Activated naive CD8-positive, alpha-beta T cell (primary cell): ENCODE measurements around the gene FAM240B.

Experiments
- H3K27ac Mint-ChIP-seq: one replicate; pipeline ENCODE4 v1.8.0; 2021; ENCODE audit warnings: mixed read lengths
- H3K27me3 Mint-ChIP-seq: one replicate; pipeline ENCODE4 v1.8.0; 2021; ENCODE audit warnings: mixed read lengths
- H3K36me3 Mint-ChIP-seq: one replicate; pipeline ENCODE4 v1.8.0; 2021; ENCODE audit warnings: mixed read lengths
- H3K4me1 Mint-ChIP-seq: one replicate; pipeline ENCODE4 v1.8.0; 2021; ENCODE audit warnings: low read depth, mixed read lengths
- H3K4me3 Mint-ChIP-seq: one replicate; pipeline ENCODE4 v1.8.0; 2021; ENCODE audit warnings: mild to moderate bottlenecking, mixed read lengths
- H3K9me3 Mint-ChIP-seq: one replicate; pipeline ENCODE4 v1.8.0; 2021; ENCODE audit warnings: low read depth, mixed read lengths

The FAM240B gene

GRCh38 chr9:38720083-38720745, at the start of gene FAM240B:
Gene FAM240B, minus strand, starts transcription at chr9:38720133. Its CDS starts 16,134 bp downstream, at chr9:38703999.
- H3K4me3 Mint-ChIP-seq, result no peak within 1 kb of the TSS
- H3K9me3 Mint-ChIP-seq, result no peaks in the 10 kb centered on the region
- peaks cover 1% of the 10 kb centered on the region for H3K27me3 Mint-ChIP-seq
- no peak within 1 kb of the TSS for H3K27ac Mint-ChIP-seq
- no peaks in the 10 kb centered on the region for H3K4me1 Mint-ChIP-seq
- H3K36me3 Mint-ChIP-seq, result no peaks in the 10 kb centered on the region

- Mint-ChIP-seq H3K27me3 (peaks cover 14% of the 10 kb centered on the region), H3K9me3 (peaks cover 8% of the 10 kb centered on the region), H3K36me3 (peaks cover 2% of the 10 kb centered on the region), H3K27ac (no peak overlapping the region), H3K4me3 (no peak overlapping the region), H3K4me1 (no peaks in the 10 kb centered on the region)
These were observed 48.4 kb upstream of the FAM240B start for GRCh38 chr9:38768351-38768761.

- H3K9me3 Mint-ChIP-seq, result peaks cover 3% of the 10 kb centered on the region
- peaks cover 19% of the 10 kb centered on the region for H3K27me3 Mint-ChIP-seq
- H3K27ac Mint-ChIP-seq, result no peak overlapping the region
- H3K4me1 Mint-ChIP-seq, result no peaks in the 10 kb centered on the region
- H3K4me3 Mint-ChIP-seq, result no peak overlapping the region
- H3K36me3 Mint-ChIP-seq, result peaks cover 2% of the 10 kb centered on the region
These were observed 45.2 kb upstream of the FAM240B start for GRCh38 chr9:38765101-38765500.

- H3K36me3 Mint-ChIP-seq, result no peaks in the 10 kb centered on the region
These were observed 42.1 kb upstream of the FAM240B start for GRCh38 chr9:38761999-38762398.

GRCh38 chr9:38761339-38761738, 41.4 kb upstream of the FAM240B start:
- no peak overlapping the region for H3K27ac Mint-ChIP-seq

More at GRCh38 chr9:38761999-38762398, 42.1 kb upstream of the FAM240B start:
- Mint-ChIP-seq H3K9me3 (no peaks in the 10 kb centered on the region), H3K4me1 (no peaks in the 10 kb centered on the region), H3K4me3 (no peak overlapping the region), H3K27me3 (peaks cover 20% of the 10 kb centered on the region), H3K27ac (no peak overlapping the region)

GRCh38 chr9:38756702-38757101, 36.8 kb upstream of the FAM240B start:
- no peak overlapping the region for H3K4me3 Mint-ChIP-seq
- H3K27me3 Mint-ChIP-seq, result peaks cover 10% of the 10 kb centered on the region
- H3K9me3 Mint-ChIP-seq, result no peaks in the 10 kb centered on the region
- H3K36me3 Mint-ChIP-seq, result no peaks in the 10 kb centered on the region
- no peaks in the 10 kb centered on the region for H3K4me1 Mint-ChIP-seq
- no peak overlapping the region for H3K27ac Mint-ChIP-seq

More at GRCh38 chr9:38761339-38761738, 41.4 kb upstream of the FAM240B start:
- Mint-ChIP-seq H3K27me3 (peaks cover 20% of the 10 kb centered on the region), H3K4me1 (no peaks in the 10 kb centered on the region), H3K9me3 (no peaks in the 10 kb centered on the region), H3K4me3 (no peak overlapping the region), H3K36me3 (no peaks in the 10 kb centered on the region)

- Mint-ChIP-seq H3K27me3 (peaks cover 6% of the 10 kb centered on the region), H3K27ac (no peak overlapping the region), H3K36me3 (no peaks in the 10 kb centered on the region), H3K9me3 (no peaks in the 10 kb centered on the region), H3K4me3 (no peak overlapping the region), H3K4me1 (no peaks in the 10 kb centered on the region)
These were observed 28.0 kb upstream of the FAM240B start for GRCh38 chr9:38747941-38748340.

GRCh38 chr9:38747067-38747466, 27.1 kb upstream of the FAM240B start:
- Mint-ChIP-seq H3K27ac (no peak overlapping the region), H3K4me1 (no peaks in the 10 kb centered on the region), H3K9me3 (no peaks in the 10 kb centered on the region), H3K27me3 (peaks cover 10% of the 10 kb centered on the region), H3K36me3 (no peaks in the 10 kb centered on the region), H3K4me3 (no peak overlapping the region)

- no peak overlapping the region for H3K4me3 Mint-ChIP-seq
- H3K27ac Mint-ChIP-seq, result no peak overlapping the region
- no peaks in the 10 kb centered on the region for H3K4me1 Mint-ChIP-seq
- peaks cover 10% of the 10 kb centered on the region for H3K27me3 Mint-ChIP-seq
- no peaks in the 10 kb centered on the region for H3K9me3 Mint-ChIP-seq
- no peaks in the 10 kb centered on the region for H3K36me3 Mint-ChIP-seq
These were observed 26.4 kb upstream of the FAM240B start for GRCh38 chr9:38746303-38746702.

GRCh38 chr9:38744484-38744883, 24.6 kb upstream of the FAM240B start:
- H3K27ac Mint-ChIP-seq, result no peak overlapping the region
- no peak overlapping the region for H3K4me3 Mint-ChIP-seq
- H3K4me1 Mint-ChIP-seq, result no peaks in the 10 kb centered on the region
- no peaks in the 10 kb centered on the region for H3K9me3 Mint-ChIP-seq
- H3K27me3 Mint-ChIP-seq, result peaks cover 14% of the 10 kb centered on the region
- no peaks in the 10 kb centered on the region for H3K36me3 Mint-ChIP-seq

- Mint-ChIP-seq H3K4me1 (no peaks in the 10 kb centered on the region), H3K36me3 (no peaks in the 10 kb centered on the region), H3K27ac (no peak overlapping the region), H3K27me3 (peaks cover 15% of the 10 kb centered on the region), H3K9me3 (no peaks in the 10 kb centered on the region), H3K4me3 (no peak overlapping the region)
These were observed 17.3 kb upstream of the FAM240B start for GRCh38 chr9:38737246-38737645.

GRCh38 chr9:38734831-38735230, 14.9 kb upstream of the FAM240B start:
- Mint-ChIP-seq H3K4me1 (no peaks in the 10 kb centered on the region), H3K27me3 (peaks cover 14% of the 10 kb centered on the region), H3K9me3 (no peaks in the 10 kb centered on the region), H3K36me3 (no peaks in the 10 kb centered on the region), H3K27ac (no peak overlapping the region), H3K4me3 (no peak overlapping the region)

- H3K9me3 Mint-ChIP-seq, result no peaks in the 10 kb centered on the region
- H3K27ac Mint-ChIP-seq, result no peak overlapping the region
- no peaks in the 10 kb centered on the region for H3K36me3 Mint-ChIP-seq
- H3K4me3 Mint-ChIP-seq, result no peak overlapping the region
- peaks cover 11% of the 10 kb centered on the region for H3K27me3 Mint-ChIP-seq
- H3K4me1 Mint-ChIP-seq, result no peaks in the 10 kb centered on the region
These were observed 13.6 kb upstream of the FAM240B start for GRCh38 chr9:38733503-38733902.

GRCh38 chr9:38732885-38733284, 13.0 kb upstream of the FAM240B start:
- H3K36me3 Mint-ChIP-seq, result no peaks in the 10 kb centered on the region
- no peaks in the 10 kb centered on the region for H3K4me1 Mint-ChIP-seq
- H3K9me3 Mint-ChIP-seq, result no peaks in the 10 kb centered on the region
- H3K27me3 Mint-ChIP-seq, result peaks cover 7% of the 10 kb centered on the region
- H3K4me3 Mint-ChIP-seq, result no peak overlapping the region
- no peak overlapping the region for H3K27ac Mint-ChIP-seq

- Mint-ChIP-seq H3K4me3 (no peak overlapping the region), H3K27me3 (peaks cover 5% of the 10 kb centered on the region), H3K9me3 (no peaks in the 10 kb centered on the region), H3K36me3 (no peaks in the 10 kb centered on the region), H3K4me1 (no peaks in the 10 kb centered on the region), H3K27ac (no peak overlapping the region)
These were observed 7.6 kb upstream of the FAM240B start for GRCh38 chr9:38727497-38728001.

- H3K9me3 Mint-ChIP-seq, result no peaks in the 10 kb centered on the region
- peaks cover 5% of the 10 kb centered on the region for H3K27me3 Mint-ChIP-seq
- no peak overlapping the region for H3K27ac Mint-ChIP-seq
- no peak overlapping the region for H3K4me3 Mint-ChIP-seq
- H3K4me1 Mint-ChIP-seq, result no peaks in the 10 kb centered on the region
- H3K36me3 Mint-ChIP-seq, result no peaks in the 10 kb centered on the region
These were observed 4.8 kb upstream of the FAM240B start for GRCh38 chr9:38724754-38725153.
